Neural crest cell (in vitro differentiated cells): Measurements from ENCODE around the gene HBA1. TPM values are rescaled to one million over a fixed set of nuclear protein-coding genes. Genes with fewer than 3 reads are reported as not detected.
"Not testable (repeated sequence)": the region's sequence is repeated elsewhere in the genome, so short reads cannot be mapped to it uniquely, and the experiment has no call there.

Experiments used
- DNase-seq: peaks from one replicate; pipeline ENCODE4 v3.0.0; 2021; ENCODE audit warnings: low read depth, mixed read lengths, low spot score
- H3K27ac Mint-ChIP-seq: one replicate; pipeline ENCODE4 v1.8.0; 2021; ENCODE audit warnings: mild to moderate bottlenecking, mixed read lengths; ENCODE audit not compliant: unreplicated experiment
- H3K27me3 Mint-ChIP-seq: 2 replicates; pipeline ENCODE4 v1.8.0; 2021; ENCODE audit warnings: low read depth, mild to moderate bottlenecking, mixed read lengths
- H3K36me3 Mint-ChIP-seq: 2 replicates; pipeline ENCODE4 v1.8.0; 2021; ENCODE audit warnings: low read depth, mild to moderate bottlenecking, mixed read lengths
- H3K4me1 Mint-ChIP-seq: 2 replicates; pipeline ENCODE4 v1.8.0; 2021; ENCODE audit warnings: mixed read lengths
- H3K4me3 Mint-ChIP-seq: one replicate; pipeline ENCODE4 v1.8.0; 2021; ENCODE audit warnings: mild to moderate bottlenecking, mixed read lengths
- H3K9me3 Mint-ChIP-seq: 2 replicates; pipeline ENCODE4 v1.8.0; 2021; ENCODE audit warnings: mixed read lengths
- total RNA-seq: library from RNA; stranded (reverse); gene quantifications from 2 replicates; pipeline ENCODE4 v1.2.1, GENCODE V29; 2021
- TF ChIP-seq, protein P1 (sequence below): fragments of 200-600 bp; sonication (generic); conservative IDR thresholded peaks from 2 replicates; pipeline ENCODE4 v1.5.0; 2021; ENCODE audit warnings: antibody characterized with exemption, mild to moderate bottlenecking

The HBA1 gene
- total RNA-seq, 1 donor from 2014 or later: not detected

DNA sequence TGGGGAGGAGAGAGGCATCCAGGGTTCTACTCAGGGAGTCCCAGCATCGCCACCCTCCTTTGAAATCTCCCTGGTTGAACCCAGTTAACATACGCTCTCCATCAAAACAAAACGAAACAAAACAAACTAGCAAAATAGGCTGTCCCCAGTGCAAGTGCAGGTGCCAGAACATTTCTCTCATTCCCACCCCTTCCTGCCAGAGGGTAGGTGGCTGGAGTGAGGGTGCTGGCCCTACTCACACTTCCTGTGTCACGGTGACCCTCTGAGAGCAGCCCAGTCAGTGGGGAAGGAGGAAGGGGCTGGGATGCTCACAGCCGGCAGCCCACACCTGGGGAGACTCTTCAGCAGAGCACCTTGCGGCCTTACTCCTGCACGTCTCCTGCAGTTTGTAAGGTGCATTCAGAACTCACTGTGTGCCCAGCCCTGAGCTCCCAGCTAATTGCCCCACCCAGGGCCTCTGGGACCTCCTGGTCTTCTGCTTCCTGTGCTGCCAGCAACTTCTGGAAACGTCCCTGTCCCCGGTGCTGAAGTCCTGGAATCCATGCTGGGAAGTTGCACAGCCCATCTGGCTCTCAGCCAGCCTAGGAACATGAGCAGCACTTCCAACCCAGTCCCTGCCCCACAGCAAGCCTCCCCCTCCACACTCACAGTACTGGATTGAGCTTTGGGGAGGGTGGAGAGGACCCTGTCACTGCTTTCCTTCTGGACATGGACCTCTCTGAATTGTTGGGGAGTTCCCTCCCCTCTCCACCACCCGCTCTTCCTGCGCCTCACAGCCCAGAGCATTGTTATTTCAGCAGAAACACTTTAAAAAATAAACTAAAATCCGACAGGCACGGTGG, 2.3 kb upstream of the HBA1 start:
- H3K36me3 Mint-ChIP-seq, DNase-seq, H3K27ac Mint-ChIP-seq, H3K4me1 Mint-ChIP-seq, H3K9me3 Mint-ChIP-seq: not testable (repeated sequence)
- peak overlapping the region; percentile 75 for H3K4me3 Mint-ChIP-seq
- peaks cover 84% of the 10 kb centered on the region for H3K27me3 Mint-ChIP-seq

DNA sequence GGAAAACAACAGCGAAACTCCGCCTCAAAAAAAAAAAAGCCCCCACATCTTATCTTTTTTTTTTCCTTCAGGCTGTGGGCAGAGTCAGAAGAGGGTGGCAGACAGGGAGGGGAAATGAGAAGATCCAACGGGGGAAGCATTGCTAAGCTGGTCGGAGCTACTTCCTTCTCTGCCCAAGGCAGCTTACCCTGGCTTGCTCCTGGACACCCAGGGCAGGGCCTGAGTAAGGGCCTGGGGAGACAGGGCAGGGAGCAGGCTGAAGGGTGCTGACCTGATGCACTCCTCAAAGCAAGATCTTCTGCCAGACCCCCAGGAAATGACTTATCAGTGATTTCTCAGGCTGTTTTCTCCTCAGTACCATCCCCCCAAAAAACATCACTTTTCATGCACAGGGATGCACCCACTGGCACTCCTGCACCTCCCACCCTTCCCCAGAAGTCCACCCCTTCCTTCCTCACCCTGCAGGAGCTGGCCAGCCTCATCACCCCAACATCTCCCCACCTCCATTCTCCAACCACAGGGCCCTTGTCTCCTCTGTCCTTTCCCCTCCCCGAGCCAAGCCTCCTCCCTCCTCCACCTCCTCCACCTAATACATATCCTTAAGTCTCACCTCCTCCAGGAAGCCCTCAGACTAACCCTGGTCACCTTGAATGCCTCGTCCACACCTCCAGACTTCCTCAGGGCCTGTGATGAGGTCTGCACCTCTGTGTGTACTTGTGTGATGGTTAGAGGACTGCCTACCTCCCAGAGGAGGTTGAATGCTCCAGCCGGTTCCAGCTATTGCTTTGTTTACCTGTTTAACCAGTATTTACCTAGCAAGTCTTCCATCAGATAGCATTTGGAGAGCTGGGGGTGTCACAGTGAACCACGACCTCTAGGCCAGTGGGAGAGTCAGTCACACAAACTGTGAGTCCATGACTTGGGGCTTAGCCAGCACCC, 1.2 kb upstream of the HBA1 start:
- Mint-ChIP-seq H3K4me1 (peaks cover 3% of the 10 kb centered on the region), H3K27me3 (peaks cover 82% of the 10 kb centered on the region), H3K36me3 (peaks cover 2% of the 10 kb centered on the region), H3K9me3 (no peaks in the 10 kb centered on the region), H3K27ac (no peak overlapping the region), H3K4me3 (peak overlapping the region; percentile 64)
- no peak for DNase-seq
- TF ChIP-seq, protein P1, sequence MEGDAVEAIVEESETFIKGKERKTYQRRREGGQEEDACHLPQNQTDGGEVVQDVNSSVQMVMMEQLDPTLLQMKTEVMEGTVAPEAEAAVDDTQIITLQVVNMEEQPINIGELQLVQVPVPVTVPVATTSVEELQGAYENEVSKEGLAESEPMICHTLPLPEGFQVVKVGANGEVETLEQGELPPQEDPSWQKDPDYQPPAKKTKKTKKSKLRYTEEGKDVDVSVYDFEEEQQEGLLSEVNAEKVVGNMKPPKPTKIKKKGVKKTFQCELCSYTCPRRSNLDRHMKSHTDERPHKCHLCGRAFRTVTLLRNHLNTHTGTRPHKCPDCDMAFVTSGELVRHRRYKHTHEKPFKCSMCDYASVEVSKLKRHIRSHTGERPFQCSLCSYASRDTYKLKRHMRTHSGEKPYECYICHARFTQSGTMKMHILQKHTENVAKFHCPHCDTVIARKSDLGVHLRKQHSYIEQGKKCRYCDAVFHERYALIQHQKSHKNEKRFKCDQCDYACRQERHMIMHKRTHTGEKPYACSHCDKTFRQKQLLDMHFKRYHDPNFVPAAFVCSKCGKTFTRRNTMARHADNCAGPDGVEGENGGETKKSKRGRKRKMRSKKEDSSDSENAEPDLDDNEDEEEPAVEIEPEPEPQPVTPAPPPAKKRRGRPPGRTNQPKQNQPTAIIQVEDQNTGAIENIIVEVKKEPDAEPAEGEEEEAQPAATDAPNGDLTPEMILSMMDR: no peak

DNA sequence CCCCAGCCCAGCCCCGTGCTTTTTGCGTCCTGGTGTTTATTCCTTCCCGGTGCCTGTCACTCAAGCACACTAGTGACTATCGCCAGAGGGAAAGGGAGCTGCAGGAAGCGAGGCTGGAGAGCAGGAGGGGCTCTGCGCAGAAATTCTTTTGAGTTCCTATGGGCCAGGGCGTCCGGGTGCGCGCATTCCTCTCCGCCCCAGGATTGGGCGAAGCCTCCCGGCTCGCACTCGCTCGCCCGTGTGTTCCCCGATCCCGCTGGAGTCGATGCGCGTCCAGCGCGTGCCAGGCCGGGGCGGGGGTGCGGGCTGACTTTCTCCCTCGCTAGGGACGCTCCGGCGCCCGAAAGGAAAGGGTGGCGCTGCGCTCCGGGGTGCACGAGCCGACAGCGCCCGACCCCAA, 474 bp upstream of the HBA1 start:
- H3K36me3 Mint-ChIP-seq, H3K27ac Mint-ChIP-seq, H3K9me3 Mint-ChIP-seq, H3K4me3 Mint-ChIP-seq, DNase-seq, H3K4me1 Mint-ChIP-seq: not testable (repeated sequence)
- peaks cover 77% of the 10 kb centered on the region for H3K27me3 Mint-ChIP-seq

DNA sequence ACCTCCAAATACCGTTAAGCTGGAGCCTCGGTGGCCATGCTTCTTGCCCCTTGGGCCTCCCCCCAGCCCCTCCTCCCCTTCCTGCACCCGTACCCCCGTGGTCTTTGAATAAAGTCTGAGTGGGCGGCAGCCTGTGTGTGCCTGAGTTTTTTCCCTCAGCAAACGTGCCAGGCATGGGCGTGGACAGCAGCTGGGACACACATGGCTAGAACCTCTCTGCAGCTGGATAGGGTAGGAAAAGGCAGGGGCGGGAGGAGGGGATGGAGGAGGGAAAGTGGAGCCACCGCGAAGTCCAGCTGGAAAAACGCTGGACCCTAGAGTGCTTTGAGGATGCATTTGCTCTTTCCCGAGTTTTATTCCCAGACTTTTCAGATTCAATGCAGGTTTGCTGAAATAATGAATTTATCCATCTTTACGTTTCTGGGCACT, 928 bp downstream of the HBA1 start:
- H3K4me3 Mint-ChIP-seq: peak overlapping the region; percentile 74
- peaks cover 5% of the 10 kb centered on the region for H3K36me3 Mint-ChIP-seq
- peaks cover 6% of the 10 kb centered on the region for H3K4me1 Mint-ChIP-seq
- no peak overlapping the region for H3K27ac Mint-ChIP-seq
- no peaks in the 10 kb centered on the region for H3K9me3 Mint-ChIP-seq
- no peak for DNase-seq
- H3K27me3 Mint-ChIP-seq: peaks cover 71% of the 10 kb centered on the region
- TF ChIP-seq, protein P1: no peak

DNA sequence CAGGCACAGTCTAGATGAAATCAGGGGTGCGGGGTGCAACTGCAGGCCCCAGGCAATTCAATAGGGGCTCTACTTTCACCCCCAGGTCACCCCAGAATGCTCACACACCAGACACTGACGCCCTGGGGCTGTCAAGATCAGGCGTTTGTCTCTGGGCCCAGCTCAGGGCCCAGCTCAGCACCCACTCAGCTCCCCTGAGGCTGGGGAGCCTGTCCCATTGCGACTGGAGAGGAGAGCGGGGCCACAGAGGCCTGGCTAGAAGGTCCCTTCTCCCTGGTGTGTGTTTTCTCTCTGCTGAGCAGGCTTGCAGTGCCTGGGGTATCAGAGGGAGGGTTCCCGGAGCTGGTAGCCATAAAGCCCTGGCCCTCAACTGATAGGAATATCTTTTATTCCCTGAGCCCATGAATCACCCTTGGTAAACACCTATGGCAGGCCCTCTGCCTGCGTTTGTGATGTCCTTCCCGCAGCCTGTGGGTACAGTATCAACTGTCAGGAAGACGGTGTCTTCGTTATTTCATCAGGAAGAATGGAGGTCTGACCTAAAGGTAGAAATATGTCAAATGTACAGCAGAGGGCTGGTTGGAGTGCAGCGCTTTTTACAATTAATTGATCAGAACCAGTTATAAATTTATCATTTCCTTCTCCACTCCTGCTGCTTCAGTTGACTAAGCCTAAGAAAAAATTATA, 1.6 kb downstream of the HBA1 start:
- Mint-ChIP-seq H3K27me3 (peaks cover 70% of the 10 kb centered on the region), H3K4me1 (peaks cover 6% of the 10 kb centered on the region), H3K4me3 (peak overlapping the region; percentile 74), H3K36me3 (peaks cover 5% of the 10 kb centered on the region), H3K27ac (no peak overlapping the region), H3K9me3 (no peaks in the 10 kb centered on the region)
- DNase-seq: no peak
- TF ChIP-seq, protein P1: no peak

DNA sequence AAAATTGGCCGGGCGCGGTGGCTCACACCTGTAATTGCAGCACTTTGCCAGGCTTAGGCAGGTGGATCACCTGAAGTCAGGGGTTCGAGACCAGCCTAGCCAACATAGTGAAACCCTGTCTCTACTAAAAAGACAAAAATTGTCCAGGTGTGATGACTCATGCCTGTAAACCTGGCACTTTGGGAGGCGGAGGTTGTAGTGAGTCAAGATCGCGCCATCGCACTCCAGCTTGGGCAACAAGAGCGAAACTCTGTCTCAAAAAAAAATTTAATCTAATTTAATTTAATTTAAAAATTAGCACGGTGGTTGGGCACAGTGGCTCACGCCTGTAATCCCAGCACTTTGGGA, 2.2 kb downstream of the HBA1 start:
- Mint-ChIP-seq H3K27me3 (peaks cover 65% of the 10 kb centered on the region), H3K36me3 (peaks cover 5% of the 10 kb centered on the region), H3K4me1 (peaks cover 6% of the 10 kb centered on the region), H3K27ac (no peak overlapping the region), H3K9me3 (no peaks in the 10 kb centered on the region), H3K4me3 (no peak overlapping the region)
- TF ChIP-seq, protein P1: no peak
- no peak for DNase-seq
